ENCODE data around the gene PDZK1IP1. TPM values are rescaled to one million over a fixed set of nuclear protein-coding genes. Genes with fewer than 3 reads are reported as not detected.
"Not testable (repeated sequence)": the region's sequence is repeated elsewhere in the genome, so short reads cannot be mapped to it uniquely, and the experiment has no call there.

Gene PDZK1IP1
- polyA plus RNA-seq, 2 donors = 126 to 148 TPM

GRCh38 chr1:47203504-47203903 is 13.7 kb upstream of the PDZK1IP1 start:
- H3K4me1 ChIP-seq (ENCODE audit: control insufficient read depth in 2 of 2, insufficient read depth in 2 of 2, low read length in 1 of 2); H3K36me3 ChIP-seq (ENCODE audit: control insufficient read depth in 2 of 2, insufficient read depth in 2 of 2, low read length in 1 of 2); H3K27me3 ChIP-seq (ENCODE audit: control insufficient read depth in 1 of 2, insufficient read depth in 2 of 2, low read length in 2 of 2); H3K9me3 ChIP-seq (ENCODE audit: control insufficient read depth in 2 of 2, insufficient read depth in 1 of 2, low read depth in 1 of 2, low read length in 1 of 2); H3K4me3 ChIP-seq (ENCODE audit: low read depth in 1 of 2, low read length in 2 of 2); H3K27ac ChIP-seq (ENCODE audit: low read depth in 2 of 2, low read length in 1 of 2): not testable (repeated sequence)
- WGBS, 2 donors = 34 to 49% methylated on average over 2 of the region's 2 CpGs

- Histone ChIP-seq H3K4me3 (ENCODE audit: low read depth in 1 of 2, low read length in 2 of 2) (no peak overlapping the region), H3K4me1 (ENCODE audit: control insufficient read depth in 2 of 2, insufficient read depth in 2 of 2, low read length in 1 of 2) (no peaks in the 10 kb centered on the region), H3K27me3 (ENCODE audit: control insufficient read depth in 1 of 2, insufficient read depth in 2 of 2, low read length in 2 of 2) (no peaks in the 10 kb centered on the region), H3K36me3 (ENCODE audit: control insufficient read depth in 2 of 2, insufficient read depth in 2 of 2, low read length in 1 of 2) (no peaks in the 10 kb centered on the region), H3K27ac (ENCODE audit: low read depth in 2 of 2, low read length in 1 of 2) (no peak overlapping the region), H3K9me3 (ENCODE audit: control insufficient read depth in 2 of 2, insufficient read depth in 1 of 2, low read depth in 1 of 2, low read length in 1 of 2) (no peaks in the 10 kb centered on the region)
- 35% methylated on average over 4 of the region's 4 CpGs for WGBS, 2 donors
These were observed 11.3 kb upstream of the PDZK1IP1 start for GRCh38 chr1:47201179-47201578.

GRCh38 chr1:47198214-47198613 is 8.4 kb upstream of the PDZK1IP1 start:
- Histone ChIP-seq H3K27me3 (ENCODE audit: control insufficient read depth in 1 of 2, insufficient read depth in 2 of 2, low read length in 2 of 2) (no peaks in the 10 kb centered on the region), H3K36me3 (ENCODE audit: control insufficient read depth in 2 of 2, insufficient read depth in 2 of 2, low read length in 1 of 2) (no peaks in the 10 kb centered on the region), H3K27ac (ENCODE audit: low read depth in 2 of 2, low read length in 1 of 2) (no peak overlapping the region), H3K4me1 (ENCODE audit: control insufficient read depth in 2 of 2, insufficient read depth in 2 of 2, low read length in 1 of 2) (no peaks in the 10 kb centered on the region), H3K4me3 (ENCODE audit: low read depth in 1 of 2, low read length in 2 of 2) (no peak overlapping the region), H3K9me3 (ENCODE audit: control insufficient read depth in 2 of 2, insufficient read depth in 1 of 2, low read depth in 1 of 2, low read length in 1 of 2) (no peaks in the 10 kb centered on the region)
- WGBS, 2 donors = 82 to 84% methylated on average over 4 of the region's 4 CpGs

GRCh38 chr1:47196622-47197021 is 6.8 kb upstream of the PDZK1IP1 start:
- peaks cover 2 to 5% of the 10 kb centered on the region in 2 donors for H3K4me1 ChIP-seq (ENCODE audit: control insufficient read depth in 2 of 2, insufficient read depth in 2 of 2, low read length in 1 of 2)

GRCh38 chr1:47195981-47196380 is 6.1 kb upstream of the PDZK1IP1 start:
- H3K9me3 ChIP-seq (ENCODE audit: control insufficient read depth in 2 of 2, insufficient read depth in 1 of 2, low read depth in 1 of 2, low read length in 1 of 2); H3K27me3 ChIP-seq (ENCODE audit: control insufficient read depth in 1 of 2, insufficient read depth in 2 of 2, low read length in 2 of 2); H3K4me1 ChIP-seq (ENCODE audit: control insufficient read depth in 2 of 2, insufficient read depth in 2 of 2, low read length in 1 of 2); H3K27ac ChIP-seq (ENCODE audit: low read depth in 2 of 2, low read length in 1 of 2); H3K36me3 ChIP-seq (ENCODE audit: control insufficient read depth in 2 of 2, insufficient read depth in 2 of 2, low read length in 1 of 2); H3K4me3 ChIP-seq (ENCODE audit: low read depth in 1 of 2, low read length in 2 of 2): not testable (repeated sequence)
- 88 to 90% methylated on average over 9 of the region's 9 CpGs for WGBS, 2 donors

More at GRCh38 chr1:47196622-47197021, 6.8 kb upstream of the PDZK1IP1 start:
- Histone ChIP-seq H3K4me3 (ENCODE audit: low read depth in 1 of 2, low read length in 2 of 2) (no peak overlapping the region), H3K36me3 (ENCODE audit: control insufficient read depth in 2 of 2, insufficient read depth in 2 of 2, low read length in 1 of 2) (no peaks in the 10 kb centered on the region), H3K27ac (ENCODE audit: low read depth in 2 of 2, low read length in 1 of 2) (no peak overlapping the region), H3K27me3 (ENCODE audit: control insufficient read depth in 1 of 2, insufficient read depth in 2 of 2, low read length in 2 of 2) (no peaks in the 10 kb centered on the region), H3K9me3 (ENCODE audit: control insufficient read depth in 2 of 2, insufficient read depth in 1 of 2, low read depth in 1 of 2, low read length in 1 of 2) (no peaks in the 10 kb centered on the region)
- 50 to 51% methylated on average over 3 of the region's 3 CpGs for WGBS, 2 donors

GRCh38 chr1:47194311-47194710 is 4.5 kb upstream of the PDZK1IP1 start:
- Histone ChIP-seq H3K27me3 (ENCODE audit: control insufficient read depth in 1 of 2, insufficient read depth in 2 of 2, low read length in 2 of 2) (no peaks in the 10 kb centered on the region), H3K36me3 (ENCODE audit: control insufficient read depth in 2 of 2, insufficient read depth in 2 of 2, low read length in 1 of 2) (no peaks in the 10 kb centered on the region), H3K4me1 (ENCODE audit: control insufficient read depth in 2 of 2, insufficient read depth in 2 of 2, low read length in 1 of 2) (peaks cover 2 to 17% of the 10 kb centered on the region in 2 donors), H3K4me3 (ENCODE audit: low read depth in 1 of 2, low read length in 2 of 2) (no peak overlapping the region), H3K27ac (ENCODE audit: low read depth in 2 of 2, low read length in 1 of 2) (no peak overlapping the region), H3K9me3 (ENCODE audit: control insufficient read depth in 2 of 2, insufficient read depth in 1 of 2, low read depth in 1 of 2, low read length in 1 of 2) (no peaks in the 10 kb centered on the region)

GRCh38 chr1:47193496-47193895 is 3.7 kb upstream of the PDZK1IP1 start:
- not testable (repeated sequence) for H3K27ac ChIP-seq (ENCODE audit: low read depth in 2 of 2, low read length in 1 of 2); H3K27me3 ChIP-seq (ENCODE audit: control insufficient read depth in 1 of 2, insufficient read depth in 2 of 2, low read length in 2 of 2); H3K36me3 ChIP-seq (ENCODE audit: control insufficient read depth in 2 of 2, insufficient read depth in 2 of 2, low read length in 1 of 2); H3K4me3 ChIP-seq (ENCODE audit: low read depth in 1 of 2, low read length in 2 of 2); H3K9me3 ChIP-seq (ENCODE audit: control insufficient read depth in 2 of 2, insufficient read depth in 1 of 2, low read depth in 1 of 2, low read length in 1 of 2)
- WGBS, 2 donors = 84 to 88% methylated on average over 10 of the region's 10 CpGs
- H3K4me1 ChIP-seq (ENCODE audit: control insufficient read depth in 2 of 2, insufficient read depth in 2 of 2, low read length in 1 of 2) = peaks cover 2 to 17% of the 10 kb centered on the region in 2 donors

GRCh38 chr1:47192458-47193384 is 2.9 kb upstream of the PDZK1IP1 start:
- H3K4me3 ChIP-seq (ENCODE audit: low read depth in 1 of 2, low read length in 2 of 2) = no peak overlapping the region
- peaks cover 2 to 17% of the 10 kb centered on the region in 2 donors for H3K4me1 ChIP-seq (ENCODE audit: control insufficient read depth in 2 of 2, insufficient read depth in 2 of 2, low read length in 1 of 2)
- no peaks in the 10 kb centered on the region for H3K36me3 ChIP-seq (ENCODE audit: control insufficient read depth in 2 of 2, insufficient read depth in 2 of 2, low read length in 1 of 2)
- H3K27ac ChIP-seq (ENCODE audit: low read depth in 2 of 2, low read length in 1 of 2) = peak overlapping the region in 1 of 2 donors; percentile 56
- WGBS, 2 donors = 13 to 16% methylated on average over 10 of the region's 10 CpGs
- no peaks in the 10 kb centered on the region for H3K27me3 ChIP-seq (ENCODE audit: control insufficient read depth in 1 of 2, insufficient read depth in 2 of 2, low read length in 2 of 2)
- no peaks in the 10 kb centered on the region for H3K9me3 ChIP-seq (ENCODE audit: control insufficient read depth in 2 of 2, insufficient read depth in 1 of 2, low read depth in 1 of 2, low read length in 1 of 2)

GRCh38 chr1:47191940-47192457 is 2.2 kb upstream of the PDZK1IP1 start:
- H3K27me3 ChIP-seq (ENCODE audit: control insufficient read depth in 1 of 2, insufficient read depth in 2 of 2, low read length in 2 of 2) = no peaks in the 10 kb centered on the region
- WGBS, 2 donors = 59 to 61% methylated on average over 4 of the region's 4 CpGs
- H3K4me3 ChIP-seq (ENCODE audit: low read depth in 1 of 2, low read length in 2 of 2) = no peak overlapping the region
- H3K9me3 ChIP-seq (ENCODE audit: control insufficient read depth in 2 of 2, insufficient read depth in 1 of 2, low read depth in 1 of 2, low read length in 1 of 2) = no peaks in the 10 kb centered on the region
- peaks cover 2 to 23% of the 10 kb centered on the region in 2 donors for H3K4me1 ChIP-seq (ENCODE audit: control insufficient read depth in 2 of 2, insufficient read depth in 2 of 2, low read length in 1 of 2)
- H3K27ac ChIP-seq (ENCODE audit: low read depth in 2 of 2, low read length in 1 of 2) = peak overlapping the region in 1 of 2 donors; percentile 56
- H3K36me3 ChIP-seq (ENCODE audit: control insufficient read depth in 2 of 2, insufficient read depth in 2 of 2, low read length in 1 of 2) = no peaks in the 10 kb centered on the region

GRCh38 chr1:47190857-47191256 is 1.0 kb upstream of the PDZK1IP1 start:
- Histone ChIP-seq H3K27ac (ENCODE audit: low read depth in 2 of 2, low read length in 1 of 2) (peak overlapping the region; percentile 93 to 96), H3K4me3 (ENCODE audit: low read depth in 1 of 2, low read length in 2 of 2) (no peak overlapping the region), H3K27me3 (ENCODE audit: control insufficient read depth in 1 of 2, insufficient read depth in 2 of 2, low read length in 2 of 2) (no peaks in the 10 kb centered on the region), H3K36me3 (ENCODE audit: control insufficient read depth in 2 of 2, insufficient read depth in 2 of 2, low read length in 1 of 2) (no peaks in the 10 kb centered on the region), H3K9me3 (ENCODE audit: control insufficient read depth in 2 of 2, insufficient read depth in 1 of 2, low read depth in 1 of 2, low read length in 1 of 2) (no peaks in the 10 kb centered on the region), H3K4me1 (ENCODE audit: control insufficient read depth in 2 of 2, insufficient read depth in 2 of 2, low read length in 1 of 2) (peaks cover 2 to 23% of the 10 kb centered on the region in 2 donors)
- WGBS, 2 donors = 90 to 93% methylated on average over 6 of the region's 6 CpGs

Measured in esophagus (tissue), 2 donors.